H9 (cell line): ENCODE results near the gene COL3A1. TPM values are rescaled to one million over a fixed set of nuclear protein-coding genes. Genes with fewer than 3 reads are reported as not detected.

ENCODE experiments used
- DNase-seq: peaks from one replicate; pipeline ENCODE4 v3.0.0-alpha.2; 2017
- H2AFZ ChIP-seq: one replicate; pipeline ENCODE4 v1.6.1; 2013; ENCODE audit warnings: mild to moderate bottlenecking, low read length, control low read depth, moderate library complexity
- H2AK5ac ChIP-seq: 2 replicates; pipeline ENCODE4 v1.6.1; 2013; ENCODE audit warnings: low read length, control low read depth, mixed read lengths; ENCODE audit not compliant: insufficient read length
- H2BK120ac ChIP-seq: one replicate; pipeline ENCODE4 v1.6.1; 2013; ENCODE audit warnings: low read depth, mild to moderate bottlenecking, low read length, control low read depth, inconsistent platforms; ENCODE audit not compliant: poor library complexity, severe bottlenecking
- H2BK12ac ChIP-seq: 2 replicates; pipeline ENCODE4 v1.6.1; 2013; ENCODE audit warnings: low read length, control low read depth, mixed read lengths, low read depth; ENCODE audit not compliant: insufficient read length
- H2BK15ac ChIP-seq: 2 replicates; pipeline ENCODE4 v1.6.1; 2013; ENCODE audit warnings: low read depth, low read length, control low read depth
- H2BK20ac ChIP-seq: one replicate; pipeline ENCODE4 v1.6.1; 2013; ENCODE audit warnings: low read depth, mild to moderate bottlenecking, low read length, control low read depth, inconsistent platforms; ENCODE audit not compliant: poor library complexity, severe bottlenecking
- H2BK5ac ChIP-seq: 2 replicates; pipeline ENCODE4 v1.6.1; 2013; ENCODE audit warnings: low read length, control low read depth, mixed read lengths; ENCODE audit not compliant: insufficient read length
- H3K14ac ChIP-seq: 2 replicates; pipeline ENCODE4 v1.6.1; 2013; ENCODE audit warnings: low read length, control low read depth; ENCODE audit not compliant: insufficient read depth
- H3K18ac ChIP-seq: 2 replicates; pipeline ENCODE4 v1.6.1; 2013; ENCODE audit warnings: low read depth, mild to moderate bottlenecking, mixed read lengths, low read length, control low read depth; ENCODE audit not compliant: insufficient read length
- H3K23ac ChIP-seq: 2 replicates; pipeline ENCODE4 v1.6.1; 2013; ENCODE audit warnings: low read length, control low read depth, mixed read lengths, low read depth; ENCODE audit not compliant: insufficient read length
- H3K23me2 ChIP-seq: 2 replicates; pipeline ENCODE4 v1.6.1; 2013; ENCODE audit warnings: low read depth, mild to moderate bottlenecking, mixed read lengths, low read length, control low read depth; ENCODE audit not compliant: insufficient read length, poor library complexity, severe bottlenecking
- H3K27ac ChIP-seq: 2 replicates; pipeline ENCODE4 v1.5.1; 2013; ENCODE audit warnings: low read length, control low read depth, mixed read lengths, low read depth; ENCODE audit not compliant: insufficient read length
- H3K27me3 ChIP-seq: 2 replicates; pipeline ENCODE4 v1.6.1; 2013; ENCODE audit warnings: low read length, control low read depth, inconsistent platforms; ENCODE audit not compliant: insufficient read depth
- H3K4ac ChIP-seq: 2 replicates; pipeline ENCODE4 v1.6.1; 2013; ENCODE audit warnings: low read depth, mild to moderate bottlenecking, control low read depth, inconsistent platforms, low read length, moderate library complexity
- H3K4me1 ChIP-seq: 2 replicates; pipeline ENCODE4 v1.6.1; 2013; ENCODE audit warnings: low read length, control low read depth, inconsistent platforms; ENCODE audit not compliant: insufficient read depth
- H3K4me2 ChIP-seq: 2 replicates; pipeline ENCODE4 v1.6.1; 2013; ENCODE audit warnings: low read length, control low read depth, mixed read lengths; ENCODE audit not compliant: insufficient read length, insufficient read depth
- H3K56ac ChIP-seq: 2 replicates; pipeline ENCODE4 v1.6.1; 2013; ENCODE audit warnings: low read depth, mild to moderate bottlenecking, mixed read lengths, low read length, control low read depth; ENCODE audit not compliant: insufficient read length
- H3K79me1 ChIP-seq: 2 replicates; pipeline ENCODE4 v1.6.1; 2013; ENCODE audit warnings: low read depth, mild to moderate bottlenecking, moderate library complexity, low read length, control low read depth, inconsistent platforms; ENCODE audit not compliant: insufficient read depth, poor library complexity, severe bottlenecking
- H3K79me2 ChIP-seq: 2 replicates; pipeline ENCODE4 v1.6.1; 2013; ENCODE audit warnings: low read length, control low read depth, inconsistent platforms; ENCODE audit not compliant: insufficient read depth
- H3K9ac ChIP-seq: 2 replicates; pipeline ENCODE4 v1.6.1; 2013; ENCODE audit warnings: low read length, control low read depth, mixed read lengths; ENCODE audit not compliant: insufficient read length; ENCODE audit errors: extremely low read depth
- H3K9me3 ChIP-seq: one replicate; pipeline ENCODE4 v1.6.1; 2013; ENCODE audit warnings: low read depth, low read length, inconsistent platforms; ENCODE audit not compliant: control insufficient read depth
- H3T11ph ChIP-seq: one replicate; pipeline ENCODE4 v1.6.1; 2013; ENCODE audit warnings: mild to moderate bottlenecking, low read length, control low read depth, inconsistent platforms
- H4K20me1 ChIP-seq: one replicate; pipeline ENCODE4 v1.6.1; 2013; ENCODE audit not compliant: control insufficient read depth, insufficient read length, insufficient read depth
- H4K5ac ChIP-seq: 2 replicates; pipeline ENCODE4 v1.6.1; 2013; ENCODE audit warnings: low read depth, mild to moderate bottlenecking, mixed read lengths, low read length, control low read depth; ENCODE audit not compliant: insufficient read length
- H4K8ac ChIP-seq: replicated peaks from 2 replicates; pipeline ENCODE4 v1.6.1; 2013; ENCODE audit warnings: low read length, control low read depth, mixed read lengths, low read depth; ENCODE audit not compliant: insufficient read length
- H4K91ac ChIP-seq: 2 replicates; pipeline ENCODE4 v1.6.1; 2013; ENCODE audit warnings: low read depth, mild to moderate bottlenecking, moderate library complexity, mixed read lengths, low read length, control low read depth; ENCODE audit not compliant: insufficient read length
- H3K27ac Mint-ChIP-seq, 3 experiments: 2 replicates in 2 of 3; 3 replicates in 1 of 3; pipeline ENCODE4 v1.8.0; 2020 to 2021; ENCODE audit warnings: mixed read lengths in 3 of 3, mild to moderate bottlenecking in 1 of 3, moderate library complexity in 1 of 3
- H3K27me3 Mint-ChIP-seq: 2 replicates; pipeline ENCODE4 v1.8.0; 2021; ENCODE audit warnings: low read depth, mild to moderate bottlenecking, moderate library complexity, mixed read lengths
- H3K36me3 Mint-ChIP-seq, 3 experiments: 2 replicates in 2 of 3; 3 replicates in 1 of 3; pipeline ENCODE4 v1.8.0; 2020 to 2021; ENCODE audit warnings: low read depth in 3 of 3, mixed read lengths in 3 of 3; ENCODE audit not compliant: insufficient read depth in 1 of 3
- H3K4me1 Mint-ChIP-seq, 2 experiments: 2 replicates each; pipeline ENCODE4 v1.8.0; 2020; ENCODE audit warnings: mixed read lengths in 2 of 2
- H3K4me3 Mint-ChIP-seq, 2 experiments: 2 replicates in 1 of 2; 3 replicates in 1 of 2; pipeline ENCODE4 v1.8.0; 2020 to 2021; ENCODE audit warnings: mild to moderate bottlenecking in 2 of 2, mixed read lengths in 2 of 2, moderate library complexity in 1 of 2
- H3K9me3 Mint-ChIP-seq, 2 experiments: 2 replicates in 1 of 2; 3 replicates in 1 of 2; pipeline ENCODE4 v1.8.0; 2020; ENCODE audit warnings: mild to moderate bottlenecking in 2 of 2, mixed read lengths in 2 of 2, moderate library complexity in 1 of 2
- CTCF ChIP-seq: fragments of 200-600 bp; sonication (generic); conservative IDR thresholded peaks from 3 replicates; pipeline ENCODE4 v1.8.0; 2021; ENCODE audit warnings: antibody characterized with exemption, mild to moderate bottlenecking
- total RNA-seq: library from RNA; stranded (reverse); gene quantifications from 2 replicates; pipeline ENCODE4 v1.2.1, GENCODE V29; 2021

Gene COL3A1
- total RNA-seq, 1 experiment from 2014 or later = not detected

DNA sequence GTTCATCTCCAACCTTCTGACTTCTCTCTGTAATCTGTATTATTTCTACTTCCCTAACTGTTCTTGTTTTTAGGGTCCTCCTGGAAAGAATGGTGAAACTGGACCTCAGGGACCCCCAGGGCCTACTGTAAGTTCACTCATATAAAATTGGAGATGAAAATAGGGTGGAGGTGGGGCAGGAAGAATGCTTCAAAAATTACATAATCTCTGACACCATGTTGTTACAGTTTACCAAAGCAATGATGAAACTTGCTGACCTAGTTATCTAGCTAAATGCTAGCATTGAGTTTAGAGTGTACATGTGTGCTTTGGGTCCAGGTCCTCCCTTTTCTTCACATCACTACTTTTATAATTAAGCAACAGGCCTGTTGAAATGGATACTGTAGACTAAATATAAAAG is 23.1 kb downstream of the COL3A1 start:
- H3K27me3 Mint-ChIP-seq = no peaks in the 10 kb centered on the region
- Histone ChIP-seq H3K79me1 (no peaks in the 10 kb centered on the region), H4K5ac (no peak overlapping the region)

More for the DNA sequence above, 23.1 kb downstream of the COL3A1 start:
- Histone ChIP-seq H3K79me2 (no peaks in the 10 kb centered on the region), H3K56ac (no peak overlapping the region), H3K9me3 (no peaks in the 10 kb centered on the region), H3K27ac (no peak overlapping the region), H2BK15ac (no peak overlapping the region), H4K8ac (no peak overlapping the region), H3T11ph (no peak overlapping the region), H3K23me2 (no peaks in the 10 kb centered on the region), H3K4me1 (no peaks in the 10 kb centered on the region), H3K14ac (no peak overlapping the region), H2BK20ac (no peak overlapping the region), H2BK120ac (no peak overlapping the region), H2AK5ac (no peak overlapping the region), H4K91ac (no peak overlapping the region), H3K23ac (no peak overlapping the region), H2BK5ac (no peak overlapping the region), H3K4ac (no peak overlapping the region), H2BK12ac (no peak overlapping the region), H3K27me3 (no peaks in the 10 kb centered on the region), H3K4me2 (no peak overlapping the region), H3K18ac (no peak overlapping the region), H3K9ac (no peak overlapping the region), H2AFZ (no peak overlapping the region), H4K20me1 (no peaks in the 10 kb centered on the region)
- no peak for DNase-seq
- Mint-ChIP-seq H3K27ac (no peak overlapping the region), H3K4me1 (no peaks in the 10 kb centered on the region), H3K9me3 (no peaks in the 10 kb centered on the region), H3K36me3 (no peaks in the 10 kb centered on the region), H3K4me3 (no peak overlapping the region)
- no peak for TF ChIP-seq CTCF
